GM12878 (cell line): ENCODE results near the gene SRSF11. TPM values are rescaled to one million over a fixed set of nuclear protein-coding genes. Genes with fewer than 3 reads are reported as not detected.

Experiments used
- ATAC-seq: fragments of 200-7000 bp; cut with Tn5 transposase; 3 replicates; pipeline ENCODE4 v1.9.1; 2020; ENCODE audit warnings: mild to moderate bottlenecking, moderate library complexity
- BruUV-seq: library from RNA; stranded (reverse); fragments of 400-500 nt; replicated peaks from 2 replicates; lab custom pipeline; 2021; lab: Mats Ljungman, UMichigan
- CTCF ChIA-PET: fragments of 300-600 bp; sonication (Branson Sonifier 250); formaldehyde crosslinking; extraction: SDS; loops from one replicate; lab custom pipeline; 2021; ENCODE audit warnings: inconsistent platforms; lab: Yijun Ruan, JAX
- POLR2A ChIA-PET: fragments of 350-600 bp; formaldehyde crosslinking; extraction: SDS; loops from one replicate; lab custom pipeline; 2021; ENCODE audit warnings: inconsistent platforms; lab: Charles Lee
- RAD21 ChIA-PET: fragments of 300-600 bp; sonication (Branson Sonifier 250); formaldehyde crosslinking; loops from one replicate; lab custom pipeline; 2023; ENCODE audit warnings: antibody characterized with exemption; ENCODE audit not compliant: unreplicated experiment; lab: Charles Lee
- SMC1A ChIA-PET: fragments of 300-600 bp; sonication (Branson Sonifier 250); formaldehyde crosslinking; loops from one replicate; lab custom pipeline; 2023; ENCODE audit not compliant: unreplicated experiment, uncharacterized antibody; lab: Charles Lee
- DNase-seq: peaks from one replicate; pipeline ENCODE4 v3.0.0-alpha.2; 2011; ENCODE audit warnings: low read depth, low spot score
- FAIRE-seq: peaks from 3 replicates; lab custom pipeline; 2011; peaks lifted over from hg19 to GRCh38; lab: Jason Lieb, UNC
- H2AFZ ChIP-seq: 2 replicates; pipeline ENCODE4 v1.6.0; 2011; ENCODE audit warnings: low read depth, low read length, control low read depth; ENCODE audit not compliant: control insufficient read depth
- H3K27ac ChIP-seq: 2 replicates; pipeline ENCODE4 v1.5.1; 2011; ENCODE audit warnings: control low read depth; ENCODE audit not compliant: control insufficient read depth, insufficient read depth
- H3K27me3 ChIP-seq, 2 experiments: replicated peaks in 1 of 2; 2 replicates each; pipeline versions ENCODE4 v1.6.0 to v1.6.1; 2011; ENCODE audit warnings: low read length in 1 of 2; ENCODE audit not compliant: control insufficient read depth in 2 of 2, insufficient read depth in 2 of 2
- H3K36me3 ChIP-seq, 2 experiments: 2 replicates each; pipeline ENCODE4 v1.5.1; 2011; ENCODE audit warnings: low read length in 1 of 2; ENCODE audit not compliant: control insufficient read depth in 2 of 2, insufficient read depth in 2 of 2
- H3K4me1 ChIP-seq: 2 replicates; pipeline ENCODE4 v1.6.1; 2011; ENCODE audit warnings: mild to moderate bottlenecking, low read length, moderate library complexity, mixed read lengths; ENCODE audit not compliant: control insufficient read depth, insufficient read depth
- H3K4me2 ChIP-seq: 2 replicates; pipeline ENCODE4 v1.6.0; 2011; ENCODE audit warnings: control low read depth; ENCODE audit not compliant: control insufficient read depth, insufficient read depth
- H3K4me3 ChIP-seq: fragments of 200-600 bp; sonication (generic); 2 replicates; pipeline ENCODE4 v1.5.1; 2016
- H3K79me2 ChIP-seq: 2 replicates; pipeline ENCODE4 v1.6.0; 2011; ENCODE audit warnings: low read length; ENCODE audit not compliant: control insufficient read depth, insufficient read depth
- H3K9ac ChIP-seq: 2 replicates; pipeline ENCODE4 v1.8.0; 2011; ENCODE audit warnings: low read length, control low read depth, mixed read lengths; ENCODE audit not compliant: control insufficient read depth, insufficient read depth
- H3K9me3 ChIP-seq: replicated peaks from 3 replicates; pipeline ENCODE4 v1.5.1; 2011; ENCODE audit warnings: mild to moderate bottlenecking, low read length; ENCODE audit not compliant: control insufficient read depth, insufficient read depth
- H4K20me1 ChIP-seq: 2 replicates; pipeline ENCODE4 v1.6.0; 2011; ENCODE audit not compliant: control insufficient read depth, insufficient read depth
- CTCF ChIP-seq, 3 experiments: IDR thresholded peaks in 2 of 3; conservative IDR thresholded peaks in 1 of 3; 2 replicates each; pipeline ENCODE4 v1.5.1; 2011; ENCODE audit warnings: low read depth in 3 of 3, low read length in 3 of 3, mild to moderate bottlenecking in 3 of 3, control low read depth in 2 of 3, moderate library complexity in 2 of 3, inconsistent platforms in 1 of 3, mixed read lengths in 1 of 3; ENCODE audit not compliant: control insufficient read depth in 2 of 3, insufficient read depth in 1 of 3; ENCODE audit errors: extremely low read depth in 1 of 3
- MLLT1 ChIP-seq: fragments of 450-650 bp; IDR thresholded peaks from 2 replicates; pipeline ENCODE4 v1.6.1; 2016; ENCODE audit warnings: mild to moderate bottlenecking
- NFIC ChIP-seq: IDR thresholded peaks from 2 replicates; pipeline ENCODE4 v1.6.1; 2012; ENCODE audit warnings: low read depth, mild to moderate bottlenecking, inconsistent platforms, low read length, moderate library complexity
- NKRF ChIP-seq: fragments of 450-650 bp; conservative IDR thresholded peaks from 2 replicates; pipeline ENCODE4 v1.6.1; 2017; ENCODE audit warnings: mild to moderate bottlenecking, moderate library complexity
- RAD51 ChIP-seq: fragments of 450-650 bp; IDR thresholded peaks from 2 replicates; pipeline ENCODE4 v1.6.1; 2016; ENCODE audit warnings: moderate library complexity, mild to moderate bottlenecking, inconsistent platforms
- WGBS: methylation state at CpG from one replicate; pipeline ENCODE4 v1.1.6; 2016; ENCODE audit warnings: low lambda C conversion rate; ENCODE audit not compliant: insufficient replicate concordance, insufficient coverage; ENCODE audit errors: missing lambda C conversion rate; 5-methylcytosine and 5-hydroxymethylcytosine counted together
- in situ Hi-C: fragments of 300-500 bp; cut with MboI; formaldehyde crosslinking; loops from 9 replicates; pipeline ENCODE4 v1.14.3; 2018; ENCODE audit warnings: mixed read lengths
- intact Hi-C: fragments of 100-400 bp; cut with micrococcal nuclease; formaldehyde crosslinking; loops from one replicate; pipeline ENCODE4 v1.14.2; 2022; ENCODE audit not compliant: unreplicated experiment
- polyA plus RNA-seq, 11 experiments: library from polyadenylated mRNA; depleted of rRNA in 4 of 11; unstranded in 6 of 11; stranded (reverse) in 5 of 11; fragments of >200 nt; fragmentation: Nextera tagmentation in 4 of 11; fragmentation: Illumina TruSeq in 1 of 11; extraction: Ambion mirVana in 4 of 11; extraction: Trizol in 1 of 11; gene quantifications; 1 replicate in 1 of 11; 2 replicates in 10 of 11; pipeline versions ENCODE4 v1.2.1 to v1.2.3, GENCODE V29; 2011 to 2016; ENCODE audit warnings: inconsistent platforms in 2 of 11, missing spikeins in 2 of 11, low read depth in 1 of 11
- total RNA-seq, 4 experiments: library from RNA; depleted of rRNA in 3 of 4; stranded (reverse); fragments of >200 nt in 3 of 4; fragmentation: Illumina TruSeq in 1 of 4; extraction: Trizol in 1 of 4; gene quantifications; 2 replicates each; pipeline versions ENCODE4 v1.2.1 to v1.2.3, GENCODE V29; 2013 to 2021

Gene SRSF11
- total and polyA plus RNA-seq, 10 of the 15 experiments (the other 5 are each of a cell fraction or from before 2014, with no cell fraction given), result 83.0 to 424 (median 207) TPM

- ChIA-PET POLR2A (interaction anchor here (0.7 to 3.4 kb wide), 8 partner anchors 8 to 191 kb away, joined by 3 to 43 read pairs (median 4); partner anchors contain the start of gene LRRC40), SMC1A (interaction anchor here (0.9 to 3.6 kb wide), 6 partner anchors 11 to 288 kb away, joined by 3 to 31 read pairs (median 4); no protein-coding TSS in a partner anchor), RAD21 (interaction anchor here (0.6 to 2.2 kb wide), 5 partner anchors 9 to 216 kb away, joined by 3 to 9 read pairs (median 3); partner anchors contain the start of gene CTH), CTCF (interaction anchor here (0.7 to 2.3 kb wide), 3 partner anchors 14 to 83 kb away, joined by 3 to 14 read pairs (median 3); no protein-coding TSS in a partner anchor)
- BruUV-seq, result TSS peak; percentile 88
- no peaks in the 10 kb centered on the region for H4K20me1 ChIP-seq
- H3K27me3 ChIP-seq, result no peaks in the 10 kb centered on the region
- DNase-seq (no peak), FAIRE-seq (no peak), ATAC-seq (no peak; the same call in 2 of the 3 replicates)
- peak overlapping the region; percentile 99 for H3K9ac ChIP-seq
- peak overlapping the region; percentile 5; the same call in 1 of the 2 replicates for H3K4me2 ChIP-seq
- H3K4me3 ChIP-seq, result peak overlapping the region; percentile 61; the same call in 1 of the 2 replicates
- 47% methylated on average over 17 of the region's 17 CpGs for WGBS
- H2AFZ ChIP-seq, result peak overlapping the region; percentile 40
- in situ Hi-C loops, result no loop called here
- no peaks in the 10 kb centered on the region for H3K9me3 ChIP-seq
- intact Hi-C loops, result loop anchor here (1.0 to 5.0 kb wide), 2 partner anchors 15 to 132 kb away; partner anchors contain the start of genes ANKRD13C and LRRC40
- H3K4me1 ChIP-seq, result no peaks in the 10 kb centered on the region; the same call in 1 of the 2 replicates
- H3K79me2 ChIP-seq, result peaks cover 76% of the 10 kb centered on the region
- peak overlapping the region; percentile 35 for H3K27ac ChIP-seq
- peaks cover 0 to 18% of the 10 kb centered on the region in 2 experiments; a peak in 3 of 4 replicates for H3K36me3 ChIP-seq
- peak; percentile 57; the same call in 1 of the 2 replicates for TF ChIP-seq MLLT1
- 0 out of 2 replicates have a peak, but pooled peaks have one; percentile 9 for TF ChIP-seq RAD51
- no peak for TF ChIP-seq NKRF
- TF ChIP-seq NFIC, result 0 out of 2 replicates have a peak, but pooled peaks have one; percentile 24
- TF ChIP-seq CTCF (IDR thresholded peaks at IDR 0.05 in 2 of 3, conservative IDR thresholded peaks at IDR 0.05 in 1 of 3; ENCODE audit: control insufficient read depth in 2 of 3, extremely low read depth in 1 of 3, insufficient read depth in 1 of 3, low read depth in 3 of 3, low read length in 3 of 3), result no peak
Observed at GRCh38 chr1:70220517-70221237, 503 bp upstream of the SRSF11 start.
